Measurements from ENCODE around the gene TSKS.

TSKS gene

DNA sequence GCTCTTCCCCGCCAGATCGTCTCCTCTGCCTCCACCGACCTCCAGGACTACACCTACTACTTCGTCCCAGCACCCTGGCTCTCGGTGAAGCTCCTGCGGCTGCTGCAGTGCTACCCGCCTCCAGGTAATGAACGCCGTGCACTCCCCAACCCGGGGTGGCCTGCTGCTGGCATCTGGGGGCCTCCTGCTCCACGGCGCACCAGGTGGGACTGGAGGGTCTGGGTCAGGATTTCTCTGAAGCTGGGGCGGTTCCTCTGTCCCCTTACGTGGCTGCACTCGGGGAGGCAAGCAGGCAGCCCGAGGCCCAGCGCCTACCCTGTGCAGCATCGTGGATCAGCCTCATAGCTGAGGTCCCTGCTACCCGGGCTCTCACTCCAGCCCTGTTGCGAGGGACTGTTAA lies 32.5 kb upstream of the TSKS start:
- DNase-seq (ENCODE audit: low spot score), result no peak

GRCh38 chr19:49793561-49793840 lies 30.4 kb upstream of the TSKS start:
- DNase-seq (ENCODE audit: low spot score), result no peak

DNA sequence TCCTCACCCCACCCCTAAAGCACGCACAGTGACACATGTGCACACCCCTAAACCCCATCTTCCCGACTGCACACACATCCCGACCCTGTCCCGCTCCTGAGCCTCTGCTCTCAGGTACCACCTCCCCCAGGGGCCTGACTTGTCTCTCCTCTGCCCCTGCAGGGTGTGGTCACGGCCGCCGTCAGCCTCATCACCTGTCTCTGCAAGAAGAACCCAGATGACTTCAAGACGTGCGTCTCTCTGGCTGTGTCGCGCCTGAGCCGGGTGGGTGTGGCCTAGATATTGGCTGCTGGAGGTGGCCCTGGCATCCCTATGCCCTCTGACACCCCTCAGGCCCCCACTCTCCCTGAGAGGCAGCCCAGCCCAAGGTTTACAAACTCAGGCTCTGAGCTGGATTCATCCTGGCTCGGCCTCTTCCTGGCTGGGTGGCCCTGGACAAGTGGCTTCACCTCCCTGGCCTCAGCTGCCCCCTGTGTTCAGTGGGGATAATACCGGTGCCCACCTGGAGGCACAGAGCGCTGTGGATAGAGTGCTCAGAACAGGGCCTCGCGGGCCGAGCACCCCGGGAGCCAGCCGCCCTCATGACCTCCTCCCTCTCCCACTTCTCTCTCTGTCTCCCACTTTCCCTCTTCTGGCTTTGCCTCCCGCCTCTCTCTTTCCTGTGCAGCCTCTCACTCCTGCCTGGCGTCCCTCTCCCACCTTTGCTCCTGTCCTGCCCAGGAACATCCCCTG lies 29.9 kb upstream of the TSKS start:
- DNase-seq (ENCODE audit: low spot score), result no peak

DNA sequence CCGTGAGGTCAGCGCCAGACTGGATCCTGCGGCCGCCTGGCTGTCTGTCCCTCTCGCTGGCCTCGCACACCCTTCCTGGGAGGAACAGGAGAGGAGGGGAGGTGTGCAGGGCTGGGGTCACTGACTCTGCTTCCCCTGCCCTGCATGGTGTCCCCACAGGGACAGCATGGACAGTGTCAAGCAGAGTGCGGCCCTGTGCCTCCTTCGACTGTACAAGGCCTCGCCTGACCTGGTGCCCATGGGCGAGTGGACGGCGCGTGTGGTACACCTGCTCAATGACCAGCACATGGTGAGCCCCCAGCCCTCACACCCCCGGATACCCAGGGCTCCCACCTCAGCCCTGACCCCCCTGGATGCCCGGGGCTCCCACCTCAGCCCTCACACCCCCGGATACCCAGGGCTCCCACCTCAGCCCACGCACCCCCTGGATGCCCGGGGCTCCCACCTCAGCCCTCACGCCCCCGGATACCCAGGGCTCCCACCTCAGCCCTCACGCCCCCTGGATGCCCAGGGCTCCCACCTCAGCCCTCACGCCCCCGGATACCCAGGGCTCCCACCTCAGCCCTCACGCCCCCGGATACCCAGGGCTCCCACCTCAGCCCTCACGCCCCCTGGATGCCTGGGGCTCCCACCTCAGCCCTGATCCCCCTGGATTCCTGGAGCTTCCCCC lies 28.8 kb upstream of the TSKS start:
- no peak for DNase-seq (ENCODE audit: low spot score)

DNA sequence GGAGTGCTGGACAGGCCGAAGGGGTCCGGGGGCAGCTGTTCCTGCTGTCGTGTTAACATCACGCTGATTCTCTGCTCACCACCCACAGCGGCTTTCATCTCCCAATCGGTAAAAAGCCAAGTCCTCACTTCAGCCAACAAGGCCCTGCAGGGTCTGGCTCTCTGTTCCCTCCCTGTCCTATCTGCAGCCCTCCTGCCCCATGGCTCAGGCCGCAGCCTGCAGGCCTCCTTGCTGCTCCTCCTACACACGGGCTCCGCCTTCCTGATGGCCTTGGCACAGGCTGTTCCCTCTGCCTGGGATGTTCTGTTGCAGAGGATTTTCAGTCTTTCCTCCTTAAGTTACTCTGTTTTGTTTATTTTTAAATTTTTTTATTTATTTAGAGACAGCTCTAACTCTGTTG lies 27.8 kb upstream of the TSKS start:
- no peak for DNase-seq (ENCODE audit: low spot score)

GRCh38 chr19:49788857-49789256 lies 25.8 kb upstream of the TSKS start:
- DNase-seq (ENCODE audit: low spot score), result no peak

DNA sequence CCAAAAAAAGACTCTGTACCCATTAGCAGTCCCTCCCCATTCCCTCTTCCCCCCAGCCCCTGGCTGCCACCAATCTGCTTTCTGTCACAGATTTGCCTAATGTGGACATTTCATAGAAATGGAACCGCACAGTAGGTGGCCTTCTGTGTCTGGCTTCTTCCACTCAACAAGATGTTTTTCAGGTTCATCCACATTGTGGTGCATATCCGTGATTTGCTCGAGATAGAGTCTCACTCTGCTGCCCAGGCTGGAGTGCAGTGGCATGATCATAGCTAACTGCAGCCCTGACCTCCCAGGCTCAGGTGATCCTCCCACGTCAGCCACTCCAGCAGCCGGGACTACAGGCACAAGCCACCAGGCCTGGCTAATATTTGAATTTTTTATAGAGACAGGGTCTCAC lies 24.6 kb upstream of the TSKS start:
- no peak for DNase-seq (ENCODE audit: low spot score)

DNA sequence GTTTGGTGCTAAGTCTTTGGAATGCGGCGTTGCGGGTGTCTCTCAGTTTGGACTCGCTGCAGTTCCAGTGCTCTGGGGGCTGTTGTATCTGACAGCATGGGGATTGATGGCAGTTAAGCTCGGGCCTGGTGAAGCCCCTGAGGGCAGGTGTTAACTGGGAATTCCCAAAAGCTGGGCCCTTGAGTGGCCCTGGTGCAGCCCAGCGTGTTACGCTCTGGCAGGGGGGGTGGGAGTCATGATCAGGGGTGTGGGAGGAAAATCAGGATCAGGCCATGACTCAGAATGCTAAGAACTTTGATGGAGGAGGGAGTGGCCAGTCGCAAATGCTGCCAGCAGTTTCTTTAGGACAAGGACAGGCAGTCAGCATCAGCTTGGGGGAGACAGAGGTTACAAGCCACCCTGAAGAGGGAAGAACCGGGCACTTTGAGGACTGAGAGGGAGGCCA lies 23.3 kb upstream of the TSKS start:
- DNase-seq (ENCODE audit: low spot score), result no peak

- DNase-seq (ENCODE audit: low spot score), result no peak
Observed at GRCh38 chr19:49782515-49782914, 19.4 kb upstream of the TSKS start.

- DNase-seq (ENCODE audit: low spot score), result no peak
Observed at GRCh38 chr19:49781394-49781793, 18.3 kb upstream of the TSKS start.

DNA sequence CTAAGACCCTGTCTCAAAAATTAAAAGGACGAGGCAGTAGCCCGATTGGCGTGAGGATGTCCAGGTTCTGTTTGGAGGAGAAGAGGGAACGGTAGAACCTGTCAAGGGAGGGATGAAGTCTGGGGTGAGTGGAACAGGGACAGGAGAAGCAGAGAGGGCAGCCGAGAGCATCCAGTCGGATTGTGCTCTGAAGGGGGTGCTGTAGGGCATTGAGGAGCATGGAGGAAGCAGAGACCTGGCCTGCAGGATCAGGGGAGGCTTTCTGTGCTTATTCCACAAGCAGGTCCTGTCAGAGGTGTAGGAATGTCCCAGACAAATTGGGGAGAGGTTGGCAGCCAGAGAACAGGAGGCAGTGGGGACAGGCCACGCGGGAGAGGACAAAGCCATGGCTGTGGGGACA lies 17.8 kb upstream of the TSKS start:
- DNase-seq (ENCODE audit: low spot score), result no peak

DNA sequence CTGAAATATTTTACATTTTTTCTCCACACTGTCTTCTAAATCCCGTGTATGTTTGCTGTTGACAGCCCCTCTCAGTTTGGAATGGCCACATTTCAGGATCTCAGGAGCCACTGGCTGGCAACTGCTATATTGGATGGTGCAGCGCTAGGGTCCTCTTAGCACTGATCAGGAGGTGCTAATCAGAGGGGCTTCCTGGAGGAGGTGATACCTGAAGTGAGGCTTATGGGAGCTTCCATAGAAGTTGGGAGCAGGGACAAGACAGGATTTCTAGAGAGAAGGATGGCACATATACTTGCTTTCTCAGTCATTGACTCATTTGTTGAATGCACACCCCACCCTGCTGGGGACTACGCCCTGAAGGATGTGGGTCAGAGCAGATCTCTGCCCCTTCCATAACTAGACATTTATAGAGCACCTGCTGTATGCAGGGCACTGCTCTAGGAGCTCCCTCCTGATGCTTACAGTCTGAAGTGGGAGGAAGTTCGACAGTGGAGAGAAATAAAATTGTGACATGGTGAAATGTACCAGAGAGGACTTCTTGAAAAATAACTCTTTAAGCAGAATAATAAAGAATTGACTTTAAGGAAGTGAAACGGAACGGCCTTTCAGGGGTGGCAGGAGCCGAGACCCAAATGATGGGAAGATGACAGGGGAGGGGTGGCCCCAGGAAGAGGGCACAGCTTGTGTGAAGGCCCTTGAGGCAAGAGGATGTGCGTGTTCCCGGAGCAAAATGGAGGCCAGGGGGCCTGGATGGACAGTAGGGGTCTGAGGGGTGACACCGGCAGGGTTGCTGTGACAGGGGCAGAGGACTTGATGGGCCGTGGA lies 16.8 kb upstream of the TSKS start:
- DNase-seq (ENCODE audit: low spot score), result no peak

DNA sequence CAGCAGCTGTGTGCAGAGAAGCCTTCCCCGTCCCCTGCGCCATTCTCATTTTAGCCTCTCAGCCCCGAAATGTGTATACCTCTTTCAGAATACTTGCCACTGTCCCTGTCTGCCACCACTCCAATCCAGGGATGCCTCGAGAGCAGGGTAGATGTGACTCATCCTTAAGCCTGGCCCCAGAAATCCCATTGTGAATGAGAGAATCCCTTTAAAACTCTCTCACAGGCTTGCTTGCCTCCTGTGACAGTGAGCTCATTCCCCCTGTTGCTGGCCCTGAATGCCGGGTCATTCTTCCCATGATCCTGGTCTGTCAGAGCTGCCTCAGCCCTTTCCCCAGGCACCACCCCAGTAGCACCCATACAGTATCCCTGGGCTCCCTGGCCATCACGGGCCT lies 13.3 kb upstream of the TSKS start:
- DNase-seq (ENCODE audit: low spot score), result no peak

DNA sequence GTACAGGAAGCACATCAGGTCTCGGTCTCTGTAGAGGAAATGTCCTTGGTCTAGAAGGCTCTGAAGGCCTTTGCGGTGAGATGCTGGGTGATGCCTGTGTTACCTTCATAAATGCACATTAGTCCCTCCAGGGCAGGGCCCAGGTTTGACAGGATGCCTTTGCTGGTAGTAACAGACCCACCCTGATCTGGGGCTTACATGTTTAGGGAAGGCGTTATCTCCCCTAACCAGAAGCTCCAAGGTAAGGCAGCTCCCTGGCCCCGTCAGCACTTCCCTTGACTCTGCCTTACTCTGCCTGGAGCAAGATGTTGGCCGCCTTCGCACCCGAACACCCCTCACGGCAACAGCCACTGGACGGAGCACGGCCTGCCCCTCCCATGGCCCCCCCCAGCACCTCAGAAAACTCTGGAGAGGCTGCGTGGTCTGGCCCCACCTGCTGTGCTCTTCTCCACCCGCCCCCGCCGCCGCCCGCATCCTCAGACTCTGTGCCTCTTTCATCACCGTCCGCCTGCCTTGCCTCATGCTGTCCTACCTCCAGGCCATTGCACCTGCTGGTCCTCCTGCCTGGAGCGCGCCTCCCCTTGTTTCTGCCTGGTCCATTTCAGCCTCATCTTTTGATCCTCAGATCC lies 12.8 kb upstream of the TSKS start:
- DNase-seq (ENCODE audit: low spot score), result no peak

DNA sequence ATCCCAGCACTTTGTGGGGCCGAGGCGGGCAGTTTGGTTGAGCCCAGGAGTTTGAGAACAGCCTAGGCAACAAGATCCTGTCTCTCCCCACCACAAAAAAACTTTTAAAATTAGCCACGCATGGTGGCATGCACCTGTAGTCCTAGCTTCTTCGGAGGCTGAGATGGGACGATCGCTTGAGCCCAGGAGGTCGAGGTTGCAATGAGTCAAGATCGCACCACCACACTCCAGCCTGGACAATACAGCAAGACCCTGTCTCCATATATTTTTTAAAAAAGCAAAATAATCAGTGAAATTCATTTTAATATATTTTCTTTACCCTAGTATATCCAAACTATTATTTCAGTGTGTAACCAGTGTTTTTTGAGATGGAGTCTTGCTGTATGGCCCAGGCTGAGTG lies 11.9 kb upstream of the TSKS start:
- DNase-seq (ENCODE audit: low spot score), result no peak

GRCh38 chr19:49773663-49774350 lies 10.7 kb upstream of the TSKS start:
- DNase-seq (ENCODE audit: low spot score), result no peak

- no peak for DNase-seq (ENCODE audit: low spot score)
Observed at GRCh38 chr19:49772850-49773432, 9.8 kb upstream of the TSKS start.

DNA sequence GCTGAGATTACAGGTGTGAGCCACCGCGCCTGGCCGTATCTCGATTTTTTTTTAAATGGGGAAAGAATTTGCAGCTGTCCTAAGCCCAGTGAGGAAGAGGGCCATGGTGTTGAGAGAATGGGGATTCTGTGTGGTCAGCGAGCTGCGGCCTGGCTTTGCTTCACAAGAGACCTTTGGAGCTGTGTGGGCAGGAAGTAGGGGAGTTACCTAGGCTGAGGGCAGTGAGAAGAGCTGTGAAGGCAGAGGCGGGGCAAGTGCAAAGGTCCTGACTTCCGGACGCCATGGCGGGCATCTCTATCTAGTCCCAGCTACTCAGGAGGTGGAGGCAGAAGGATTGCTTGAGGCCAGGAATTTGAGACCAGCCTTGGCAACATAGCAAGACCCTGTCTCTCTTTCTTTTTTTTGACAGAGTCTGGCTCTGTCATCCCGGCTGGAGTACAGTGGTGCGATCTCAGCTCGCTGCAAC lies 8.6 kb upstream of the TSKS start:
- DNase-seq (ENCODE audit: low spot score), result no peak

GRCh38 chr19:49770529-49770928 lies 7.4 kb upstream of the TSKS start:
- no peak for DNase-seq (ENCODE audit: low spot score)

DNA sequence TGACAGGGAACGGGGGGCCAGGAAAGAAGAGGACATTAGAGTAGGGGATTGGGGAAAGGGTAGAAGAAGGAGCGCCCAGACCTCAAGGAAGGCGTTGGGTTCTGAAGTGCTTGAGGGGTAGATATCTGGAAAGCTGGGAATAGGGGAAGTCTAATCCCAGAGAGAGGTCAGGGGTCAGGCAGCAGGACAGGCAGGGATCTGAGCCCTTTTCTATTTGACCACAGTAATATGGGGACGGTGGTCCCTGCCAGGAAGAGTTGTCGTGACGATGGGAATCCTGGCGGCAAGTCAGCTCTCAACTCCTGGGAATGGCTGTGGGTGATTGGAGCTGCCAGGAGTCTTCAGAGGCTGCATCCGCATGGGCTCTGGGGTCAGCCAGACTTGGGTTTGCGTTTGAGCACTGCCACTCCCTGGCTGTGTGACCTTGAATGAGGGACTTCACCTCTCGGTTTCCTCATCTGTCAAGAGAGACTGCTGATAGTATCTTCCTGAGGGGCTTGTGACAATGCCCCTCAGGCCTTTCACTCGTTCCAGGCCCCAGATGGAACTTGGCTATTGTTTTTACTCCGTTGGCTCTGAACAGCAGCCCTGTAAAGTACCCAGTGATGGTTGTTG lies 5.0 kb upstream of the TSKS start:
- DNase-seq (ENCODE audit: low spot score), result no peak

DNA sequence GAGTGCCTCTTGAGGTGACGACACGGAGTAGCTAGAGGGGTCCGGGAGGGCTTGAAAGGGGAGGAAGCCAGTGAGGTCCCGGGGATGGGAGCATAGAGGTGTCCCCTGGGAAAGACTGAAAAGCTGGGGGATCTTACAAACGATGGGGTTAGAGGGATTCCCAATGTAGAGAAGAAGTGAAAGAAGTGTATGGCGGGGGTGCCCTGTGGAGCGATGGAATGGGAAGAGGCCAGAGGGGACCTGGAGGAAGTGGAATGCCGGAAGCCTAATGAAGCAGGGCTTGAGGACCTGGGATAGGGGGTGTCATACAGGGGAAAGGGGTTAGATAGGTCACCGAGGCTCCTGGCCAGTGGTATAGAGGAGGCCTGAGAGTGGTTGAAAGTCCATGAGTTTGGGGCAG lies 4.3 kb upstream of the TSKS start:
- DNase-seq (ENCODE audit: low spot score), result no peak

Measured in CD4-positive, alpha-beta T cell treated with Interleukin-15 for 4 hours (primary cell).